Rectal smooth muscle tissue (tissue), 1 donor: Measurements from ENCODE around the gene WDR43.

Source experiments
- H3K27ac ChIP-seq: one replicate; pipeline ENCODE4 v1.7.0; 2013; ENCODE audit warnings: low read depth, low read length, inconsistent platforms
- H3K27me3 ChIP-seq: one replicate; pipeline ENCODE4 v1.7.0; 2013; ENCODE audit warnings: low read length; ENCODE audit not compliant: control insufficient read depth, insufficient read depth
- H3K36me3 ChIP-seq: one replicate; pipeline ENCODE4 v1.7.0; 2013; ENCODE audit warnings: low read length; ENCODE audit not compliant: control insufficient read depth, insufficient read depth
- H3K4me1 ChIP-seq: one replicate; pipeline ENCODE4 v1.7.0; 2013; ENCODE audit warnings: low read length; ENCODE audit not compliant: control insufficient read depth, insufficient read depth
- H3K4me3 ChIP-seq: one replicate; pipeline ENCODE4 v1.7.0; 2013; ENCODE audit warnings: low read length
- H3K9ac ChIP-seq: one replicate; pipeline ENCODE4 v1.7.0; 2013; ENCODE audit warnings: low read length

WDR43 gene

GRCh38 chr2:28898048-28898447, 3.6 kb downstream of the WDR43 start:
- Histone ChIP-seq H3K4me1 (peaks cover 7% of the 10 kb centered on the region), H3K4me3 (no peak overlapping the region), H3K9ac (no peak overlapping the region), H3K27me3 (no peaks in the 10 kb centered on the region), H3K27ac (no peak overlapping the region), H3K36me3 (no peaks in the 10 kb centered on the region)

GRCh38 chr2:28901202-28901601, 6.7 kb downstream of the WDR43 start:
- no peak overlapping the region for H3K9ac ChIP-seq
- H3K36me3 ChIP-seq = no peaks in the 10 kb centered on the region
- H3K4me1 ChIP-seq = no peaks in the 10 kb centered on the region
- H3K27me3 ChIP-seq = no peaks in the 10 kb centered on the region
- no peak overlapping the region for H3K27ac ChIP-seq
- H3K4me3 ChIP-seq = no peak overlapping the region

GRCh38 chr2:28901841-28902240, 7.4 kb downstream of the WDR43 start:
- H3K27ac ChIP-seq = no peak overlapping the region
- H3K4me1 ChIP-seq = no peaks in the 10 kb centered on the region
- peaks cover 5% of the 10 kb centered on the region for H3K36me3 ChIP-seq
- H3K4me3 ChIP-seq = no peak overlapping the region
- H3K27me3 ChIP-seq = no peaks in the 10 kb centered on the region
- no peak overlapping the region for H3K9ac ChIP-seq

- no peak overlapping the region for H3K27ac ChIP-seq
- no peak overlapping the region for H3K9ac ChIP-seq
- no peak overlapping the region for H3K4me3 ChIP-seq
- H3K4me1 ChIP-seq = no peaks in the 10 kb centered on the region
- H3K27me3 ChIP-seq = no peaks in the 10 kb centered on the region
- peaks cover 8% of the 10 kb centered on the region for H3K36me3 ChIP-seq
These were observed 8.1 kb downstream of the WDR43 start for GRCh38 chr2:28902584-28902983.

- Histone ChIP-seq H3K27ac (no peak overlapping the region), H3K9ac (no peak overlapping the region), H3K36me3 (peaks cover 8% of the 10 kb centered on the region), H3K4me3 (no peak overlapping the region), H3K27me3 (no peaks in the 10 kb centered on the region), H3K4me1 (no peaks in the 10 kb centered on the region)
These were observed 9.8 kb downstream of the WDR43 start for GRCh38 chr2:28904295-28904694.

- Histone ChIP-seq H3K4me1 (no peaks in the 10 kb centered on the region), H3K9ac (no peak overlapping the region), H3K27ac (no peak overlapping the region), H3K36me3 (peaks cover 9% of the 10 kb centered on the region), H3K4me3 (no peak overlapping the region), H3K27me3 (no peaks in the 10 kb centered on the region)
These were observed 10.5 kb downstream of the WDR43 start for GRCh38 chr2:28904802-28905457.

GRCh38 chr2:28905533-28905932, 11.1 kb downstream of the WDR43 start:
- H3K4me3 ChIP-seq = no peak overlapping the region
- no peak overlapping the region for H3K27ac ChIP-seq
- no peaks in the 10 kb centered on the region for H3K4me1 ChIP-seq
- H3K27me3 ChIP-seq = no peaks in the 10 kb centered on the region
- H3K36me3 ChIP-seq = peaks cover 13% of the 10 kb centered on the region
- no peak overlapping the region for H3K9ac ChIP-seq

GRCh38 chr2:28906376-28906775, 11.9 kb downstream of the WDR43 start:
- no peak overlapping the region for H3K9ac ChIP-seq
- no peak overlapping the region for H3K27ac ChIP-seq
- no peak overlapping the region for H3K4me3 ChIP-seq
- no peaks in the 10 kb centered on the region for H3K27me3 ChIP-seq
- peaks cover 13% of the 10 kb centered on the region for H3K36me3 ChIP-seq
- no peaks in the 10 kb centered on the region for H3K4me1 ChIP-seq

GRCh38 chr2:28906821-28907220, 12.4 kb downstream of the WDR43 start:
- H3K4me1 ChIP-seq = no peaks in the 10 kb centered on the region
- no peak overlapping the region for H3K4me3 ChIP-seq
- peaks cover 13% of the 10 kb centered on the region for H3K36me3 ChIP-seq
- no peak overlapping the region for H3K9ac ChIP-seq
- H3K27ac ChIP-seq = no peak overlapping the region
- no peaks in the 10 kb centered on the region for H3K27me3 ChIP-seq

- H3K9ac ChIP-seq = no peak overlapping the region
- no peak overlapping the region for H3K4me3 ChIP-seq
- no peak overlapping the region for H3K27ac ChIP-seq
- H3K4me1 ChIP-seq = no peaks in the 10 kb centered on the region
- H3K27me3 ChIP-seq = no peaks in the 10 kb centered on the region
- peaks cover 13% of the 10 kb centered on the region for H3K36me3 ChIP-seq
These were observed 13.7 kb downstream of the WDR43 start for GRCh38 chr2:28908172-28908571.

- Histone ChIP-seq H3K4me1 (no peaks in the 10 kb centered on the region), H3K9ac (no peak overlapping the region), H3K27me3 (no peaks in the 10 kb centered on the region), H3K36me3 (peaks cover 13% of the 10 kb centered on the region), H3K27ac (no peak overlapping the region), H3K4me3 (no peak overlapping the region)
These were observed 15.3 kb downstream of the WDR43 start for GRCh38 chr2:28909655-28910353.

GRCh38 chr2:28915939-28916338, 21.5 kb downstream of the WDR43 start:
- H3K27ac ChIP-seq = no peak overlapping the region
- H3K9ac ChIP-seq = no peak overlapping the region
- H3K36me3 ChIP-seq = peaks cover 8% of the 10 kb centered on the region
- no peak overlapping the region for H3K4me3 ChIP-seq
- H3K27me3 ChIP-seq = no peaks in the 10 kb centered on the region
- no peaks in the 10 kb centered on the region for H3K4me1 ChIP-seq

GRCh38 chr2:28926847-28927246, 32.4 kb downstream of the WDR43 start:
- Histone ChIP-seq H3K4me1 (no peaks in the 10 kb centered on the region), H3K9ac (no peak overlapping the region), H3K4me3 (no peak overlapping the region), H3K27ac (no peak overlapping the region), H3K36me3 (peaks cover 11% of the 10 kb centered on the region), H3K27me3 (no peaks in the 10 kb centered on the region)
